GM21390 (cell line): ENCODE measurements around the gene GSAP.
A peak's percentile ranks its signal among the peaks of the same experiment; 100 is the strongest.
"Not testable (repeated sequence)": the region's sequence is repeated elsewhere in the genome, so short reads cannot be mapped to it uniquely, and the experiment has no call there.

ENCODE experiments used
- ATAC-seq: cut with Tn5 transposase; IDR thresholded peaks from one replicate; pipeline ENCODE4 v1.9.1; 2021; ENCODE audit not compliant: unreplicated experiment

Gene GSAP

GRCh38 chr7:77415823-77416620 lies at the start of gene GSAP:
Gene GSAP (minus strand): TSS chr7:77416349. CDS start chr7:77416321, 28 bp downstream.
- ATAC-seq, result peak; percentile 61

- no peak for ATAC-seq
Observed at GRCh38 chr7:77465256-77465655, 49.1 kb upstream of the GSAP start.

GRCh38 chr7:77464589-77464988 lies 48.4 kb upstream of the GSAP start:
- peak; percentile 40 for ATAC-seq

- peak; percentile 57 for ATAC-seq
Observed at GRCh38 chr7:77463632-77464031, 47.5 kb upstream of the GSAP start.

GRCh38 chr7:77461842-77462241 lies 45.7 kb upstream of the GSAP start:
- ATAC-seq, result no peak

GRCh38 chr7:77461246-77461645 lies 45.1 kb upstream of the GSAP start:
- ATAC-seq, result no peak

GRCh38 chr7:77460057-77460486 lies 43.9 kb upstream of the GSAP start:
- ATAC-seq, result no peak

- no peak for ATAC-seq
Observed at GRCh38 chr7:77459311-77459726, 43.2 kb upstream of the GSAP start.

- ATAC-seq, result no peak
Observed at GRCh38 chr7:77458786-77459185, 42.6 kb upstream of the GSAP start.

GRCh38 chr7:77457779-77458178 lies 41.6 kb upstream of the GSAP start:
- ATAC-seq, result no peak

- no peak for ATAC-seq
Observed at GRCh38 chr7:77456696-77457095, 40.5 kb upstream of the GSAP start.

- no peak for ATAC-seq
Observed at GRCh38 chr7:77455321-77455720, 39.2 kb upstream of the GSAP start.

- no peak for ATAC-seq
Observed at GRCh38 chr7:77454802-77455201, 38.7 kb upstream of the GSAP start.

- no peak for ATAC-seq
Observed at GRCh38 chr7:77453531-77453930, 37.4 kb upstream of the GSAP start.

GRCh38 chr7:77451950-77452349 lies 35.8 kb upstream of the GSAP start:
- not testable (repeated sequence) for ATAC-seq

- ATAC-seq, result no peak
Observed at GRCh38 chr7:77450613-77451012, 34.5 kb upstream of the GSAP start.

- ATAC-seq, result no peak
Observed at GRCh38 chr7:77450054-77450453, 33.9 kb upstream of the GSAP start.

- no peak for ATAC-seq
Observed at GRCh38 chr7:77447616-77448015, 31.5 kb upstream of the GSAP start.

GRCh38 chr7:77444123-77444522 lies 28.0 kb upstream of the GSAP start:
- ATAC-seq, result no peak

- no peak for ATAC-seq
Observed at GRCh38 chr7:77443042-77443441, 26.9 kb upstream of the GSAP start.

- no peak for ATAC-seq
Observed at GRCh38 chr7:77442636-77443035, 26.5 kb upstream of the GSAP start.

- no peak for ATAC-seq
Observed at GRCh38 chr7:77441046-77441445, 24.9 kb upstream of the GSAP start.

GRCh38 chr7:77439572-77439971 lies 23.4 kb upstream of the GSAP start:
- ATAC-seq, result no peak
